ENCODE measurements around the gene KIFAP3.

The KIFAP3 gene

GRCh38 chr1:169893645-169894423, 180.7 kb downstream of the KIFAP3 start, which contains the start of gene SCYL3:
Gene SCYL3, minus strand, starts transcription at chr1:169893896. Its CDS starts 5,056 bp downstream, at chr1:169888840.
- peak within 1 kb of the TSS; percentile 91 for H3K4me2 ChIP-seq
- peak within 1 kb of the TSS; percentile 89 for H3K4me3 ChIP-seq (IDR thresholded peaks at IDR 0.05; ENCODE audit: insufficient read depth, low read depth, low read length)
- no peak for TF ChIP-seq CTCF (conservative IDR thresholded peaks at IDR 0.05; ENCODE audit: low read depth, low read length)
- H3K27me3 ChIP-seq (ENCODE audit: insufficient read depth, low read depth), result no peaks in the 10 kb centered on the region
- peaks cover 27% of the 10 kb centered on the region for H3K4me1 ChIP-seq (ENCODE audit: low read depth, poor library complexity, severe bottlenecking)
- H3K79me2 ChIP-seq (ENCODE audit: insufficient read depth, low read depth), result peaks cover 35% of the 10 kb centered on the region
- peak within 1 kb of the TSS; percentile 97 for H3K27ac ChIP-seq
- no peaks in the 10 kb centered on the region for H4K20me1 ChIP-seq (ENCODE audit: insufficient read depth)
- H3K36me3 ChIP-seq (ENCODE audit: insufficient read depth), result no peaks in the 10 kb centered on the region
- H3K9ac ChIP-seq, result peak within 1 kb of the TSS; percentile 98
- peak within 1 kb of the TSS; percentile 94 for H2AFZ ChIP-seq (ENCODE audit: low read depth)

- peaks cover 27% of the 10 kb centered on the region for H3K4me1 ChIP-seq (ENCODE audit: low read depth, poor library complexity, severe bottlenecking)
- H3K79me2 ChIP-seq (ENCODE audit: insufficient read depth, low read depth), result peaks cover 35% of the 10 kb centered on the region
- peak overlapping the region; percentile 89 for H3K4me3 ChIP-seq (IDR thresholded peaks at IDR 0.05; ENCODE audit: insufficient read depth, low read depth, low read length)
- no peaks in the 10 kb centered on the region for H3K36me3 ChIP-seq (ENCODE audit: insufficient read depth)
- H3K27ac ChIP-seq, result peak overlapping the region; percentile 97
- H4K20me1 ChIP-seq (ENCODE audit: insufficient read depth), result no peaks in the 10 kb centered on the region
- TF ChIP-seq CTCF (conservative IDR thresholded peaks at IDR 0.05; ENCODE audit: low read depth, low read length), result no peak
- peak overlapping the region; percentile 79 for H3K4me2 ChIP-seq
- H3K9ac ChIP-seq, result peak overlapping the region; percentile 98
- H3K27me3 ChIP-seq (ENCODE audit: insufficient read depth, low read depth), result no peaks in the 10 kb centered on the region
- H2AFZ ChIP-seq (ENCODE audit: low read depth), result peak overlapping the region; percentile 94
Observed at GRCh38 chr1:169892927-169893644, 181.4 kb downstream of the KIFAP3 start.

- Histone ChIP-seq H3K79me2 (ENCODE audit: insufficient read depth, low read depth) (peaks cover 35% of the 10 kb centered on the region), H3K9ac (peak overlapping the region; percentile 98), H2AFZ (ENCODE audit: low read depth) (peak overlapping the region; percentile 94; the same call in 1 of the 2 replicates)
Observed at GRCh38 chr1:169892176-169892926, 182.1 kb downstream of the KIFAP3 start.

More at GRCh38 chr1:169892176-169892926, 182.1 kb downstream of the KIFAP3 start:
- Histone ChIP-seq H3K27ac (peak overlapping the region; percentile 97; the same call in 1 of the 2 replicates), H3K4me2 (peak overlapping the region; percentile 79), H3K4me3 (IDR thresholded peaks at IDR 0.05; ENCODE audit: insufficient read depth, low read depth, low read length) (peak overlapping the region; percentile 89), H3K36me3 (ENCODE audit: insufficient read depth) (no peaks in the 10 kb centered on the region), H3K27me3 (ENCODE audit: insufficient read depth, low read depth) (no peaks in the 10 kb centered on the region), H3K4me1 (ENCODE audit: low read depth, poor library complexity, severe bottlenecking) (peaks cover 27% of the 10 kb centered on the region), H4K20me1 (ENCODE audit: insufficient read depth) (no peaks in the 10 kb centered on the region)
- no peak for TF ChIP-seq CTCF (conservative IDR thresholded peaks at IDR 0.05; ENCODE audit: low read depth, low read length)
